A673 (cell line): ENCODE results near the gene POMGNT1. TPM values are rescaled to one million over a fixed set of nuclear protein-coding genes. Genes with fewer than 3 reads are reported as not detected.
"Not testable (repeated sequence)": the region's sequence is repeated elsewhere in the genome, so short reads cannot be mapped to it uniquely, and the experiment has no call there.

Experiments used
- BruUV-seq: library from RNA; stranded (reverse); fragments of 400-500 nt; replicated peaks from 2 replicates; lab custom pipeline; 2021; lab: Mats Ljungman, UMichigan
- CTCF ChIA-PET: fragments of 300-600 bp; sonication (Branson Sonifier 250); formaldehyde crosslinking; loops from one replicate; lab custom pipeline; 2022; ENCODE audit warnings: antibody characterized with exemption; lab: Charles Lee
- POLR2A ChIA-PET: fragments of 300-600 bp; sonication (Branson Sonifier 250); formaldehyde crosslinking; loops from one replicate; lab custom pipeline; 2022; ENCODE audit warnings: antibody characterized with exemption; ENCODE audit not compliant: low non-redundant PET; lab: Charles Lee
- DNase-seq: peaks from one replicate; pipeline ENCODE4 v3.0.0-alpha.2; 2015; ENCODE audit warnings: low spot score
- H3K27ac ChIP-seq: fragments of 200-600 bp; sonication (generic); 2 replicates; pipeline ENCODE4 v1.5.1; 2016; ENCODE audit warnings: mixed run types, low read depth, mild to moderate bottlenecking, mixed read lengths, antibody characterized with exemption, low read length; ENCODE audit not compliant: poor library complexity, severe bottlenecking
- H3K27me3 ChIP-seq: fragments of 200-600 bp; sonication (generic); replicated peaks from 2 replicates; pipeline ENCODE4 v1.6.1; 2017; ENCODE audit warnings: mixed run types, low read depth, mild to moderate bottlenecking, mixed read lengths, antibody characterized with exemption, low read length; ENCODE audit not compliant: insufficient read depth, poor library complexity
- H3K36me3 ChIP-seq: fragments of 200-600 bp; sonication (generic); 2 replicates; pipeline ENCODE4 v1.6.1; 2016; ENCODE audit warnings: mixed run types, mild to moderate bottlenecking, mixed read lengths, antibody characterized with exemption, low read length; ENCODE audit not compliant: insufficient read depth, poor library complexity, severe bottlenecking
- H3K4me1 ChIP-seq: fragments of 200-600 bp; sonication (generic); 2 replicates; pipeline ENCODE4 v1.6.1; 2017; ENCODE audit warnings: mixed run types, mild to moderate bottlenecking, mixed read lengths, antibody characterized with exemption, low read length; ENCODE audit not compliant: insufficient read depth, poor library complexity, severe bottlenecking
- H3K4me3 ChIP-seq: fragments of 200-600 bp; sonication (generic); 2 replicates; pipeline ENCODE4 v1.5.1; 2016; ENCODE audit warnings: low read depth, mixed run types, mild to moderate bottlenecking, mixed read lengths, low read length; ENCODE audit not compliant: poor library complexity, severe bottlenecking
- H3K9me3 ChIP-seq: fragments of 200-600 bp; sonication (generic); 2 replicates; pipeline ENCODE4 v1.6.1; 2016; ENCODE audit warnings: mixed run types, low read depth, mild to moderate bottlenecking, mixed read lengths, antibody characterized with exemption, low read length; ENCODE audit not compliant: poor library complexity, severe bottlenecking
- EZH2 ChIP-seq: fragments of 200-600 bp; sonication (generic); IDR thresholded peaks from 2 replicates; pipeline ENCODE4 v1.6.1; 2017; ENCODE audit warnings: borderline replicate concordance, low read depth, mild to moderate bottlenecking, mixed read lengths, antibody characterized with exemption, low read length; ENCODE audit not compliant: poor library complexity, severe bottlenecking
- intact Hi-C: fragments of 100-400 bp; cut with micrococcal nuclease; formaldehyde crosslinking; loops from one replicate; pipeline ENCODE4 v1.10.0; 2022; ENCODE audit not compliant: unreplicated experiment
- total RNA-seq: library from RNA; stranded (reverse); gene quantifications from 2 replicates; pipeline ENCODE4 v1.2.3, GENCODE V29; 2021
- TF ChIP-seq, protein P1 (sequence below): fragments of 300-800, 200-600 bp; sonication (generic); conservative IDR thresholded peaks from 2 replicates; pipeline ENCODE4 v1.5.1; 2017; ENCODE audit warnings: low read depth, mild to moderate bottlenecking, antibody characterized with exemption, low read length, moderate library complexity, mixed read lengths

POMGNT1 gene
- total RNA-seq, 1 experiment from 2014 or later = 71.0 TPM

DNA sequence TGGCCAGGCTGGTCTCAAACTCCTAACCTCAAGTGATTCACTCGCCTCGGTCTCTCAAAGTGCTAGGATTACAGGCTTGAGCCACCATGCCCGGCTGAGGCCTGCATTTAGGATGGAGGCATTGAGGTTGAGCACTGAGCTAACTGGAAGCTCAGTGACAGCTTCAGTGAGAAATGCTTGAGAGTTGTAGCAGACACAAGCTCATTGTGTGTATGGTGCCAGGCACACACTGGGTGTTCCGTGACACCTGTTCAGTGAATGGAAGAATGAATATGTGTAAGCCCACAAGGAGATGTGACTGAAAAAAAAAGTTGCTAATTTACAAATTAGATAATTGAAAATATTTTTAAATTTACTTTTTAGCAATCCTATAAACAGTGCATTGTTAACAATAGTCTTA is 26.7 kb upstream of the POMGNT1 start:
- Histone ChIP-seq H3K36me3 (no peaks in the 10 kb centered on the region), H3K4me3 (no peak overlapping the region), H3K4me1 (no peaks in the 10 kb centered on the region), H3K27ac (no peak overlapping the region), H3K9me3 (no peaks in the 10 kb centered on the region), H3K27me3 (no peaks in the 10 kb centered on the region)
- POLR2A ChIA-PET = no interaction called here
- TF ChIP-seq, protein P1, sequence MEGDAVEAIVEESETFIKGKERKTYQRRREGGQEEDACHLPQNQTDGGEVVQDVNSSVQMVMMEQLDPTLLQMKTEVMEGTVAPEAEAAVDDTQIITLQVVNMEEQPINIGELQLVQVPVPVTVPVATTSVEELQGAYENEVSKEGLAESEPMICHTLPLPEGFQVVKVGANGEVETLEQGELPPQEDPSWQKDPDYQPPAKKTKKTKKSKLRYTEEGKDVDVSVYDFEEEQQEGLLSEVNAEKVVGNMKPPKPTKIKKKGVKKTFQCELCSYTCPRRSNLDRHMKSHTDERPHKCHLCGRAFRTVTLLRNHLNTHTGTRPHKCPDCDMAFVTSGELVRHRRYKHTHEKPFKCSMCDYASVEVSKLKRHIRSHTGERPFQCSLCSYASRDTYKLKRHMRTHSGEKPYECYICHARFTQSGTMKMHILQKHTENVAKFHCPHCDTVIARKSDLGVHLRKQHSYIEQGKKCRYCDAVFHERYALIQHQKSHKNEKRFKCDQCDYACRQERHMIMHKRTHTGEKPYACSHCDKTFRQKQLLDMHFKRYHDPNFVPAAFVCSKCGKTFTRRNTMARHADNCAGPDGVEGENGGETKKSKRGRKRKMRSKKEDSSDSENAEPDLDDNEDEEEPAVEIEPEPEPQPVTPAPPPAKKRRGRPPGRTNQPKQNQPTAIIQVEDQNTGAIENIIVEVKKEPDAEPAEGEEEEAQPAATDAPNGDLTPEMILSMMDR = no peak
- TF ChIP-seq EZH2 = no peak
- DNase-seq = no peak
- CTCF ChIA-PET = interaction anchor here (2.2 kb wide), 1 partner anchor 186 kb away, joined by 11 read pairs; no protein-coding TSS in a partner anchor
- intact Hi-C loops = no loop called here
- no TSS peak for BruUV-seq

DNA sequence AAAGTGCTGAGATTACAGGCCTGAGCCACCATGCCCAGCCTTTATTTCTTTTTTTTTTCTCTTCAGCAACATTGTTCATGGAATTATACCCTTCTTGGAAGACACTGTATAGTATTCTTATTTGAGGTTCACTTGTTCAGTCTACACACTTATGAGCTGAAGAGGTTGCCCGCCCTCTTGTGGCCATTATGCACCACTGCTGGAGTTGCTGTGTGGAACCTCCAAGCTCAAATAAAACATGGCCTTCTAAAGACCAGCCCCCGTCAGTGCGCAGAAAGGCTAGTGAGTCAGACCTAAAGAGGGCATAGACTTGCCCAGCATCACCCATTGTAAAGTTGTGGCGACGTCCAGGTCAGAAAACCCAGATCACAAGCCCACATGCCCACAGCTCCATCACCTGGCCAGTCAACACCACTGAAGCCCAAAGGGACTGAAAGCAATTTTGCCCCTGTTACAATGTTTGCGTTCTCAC is 25.3 kb upstream of the POMGNT1 start:
- no peak for TF ChIP-seq EZH2
- TF ChIP-seq, protein P1 = peak; percentile 99
- H3K4me3 ChIP-seq = no peak overlapping the region
- POLR2A ChIA-PET = interaction anchor here (0.6 kb wide), 1 partner anchor 24 kb away, joined by 3 read pairs; the partner anchor contains the start of gene RAD54L
- no TSS peak for BruUV-seq
- no peaks in the 10 kb centered on the region for H3K27me3 ChIP-seq
- H3K36me3 ChIP-seq = no peaks in the 10 kb centered on the region
- no peak overlapping the region for H3K27ac ChIP-seq
- intact Hi-C loops = loop anchor here (1.0 kb wide), 1 partner anchor 186 kb away; no protein-coding TSS in a partner anchor
- no peaks in the 10 kb centered on the region for H3K4me1 ChIP-seq
- peak; percentile 86 for DNase-seq
- CTCF ChIA-PET = interaction anchor here (0.5 to 2.2 kb wide), 20 partner anchors 9 to 1434 kb away, joined by 3 to 11 read pairs (median 3); partner anchors contain the start of gene POMGNT1
- H3K9me3 ChIP-seq = no peaks in the 10 kb centered on the region

DNA sequence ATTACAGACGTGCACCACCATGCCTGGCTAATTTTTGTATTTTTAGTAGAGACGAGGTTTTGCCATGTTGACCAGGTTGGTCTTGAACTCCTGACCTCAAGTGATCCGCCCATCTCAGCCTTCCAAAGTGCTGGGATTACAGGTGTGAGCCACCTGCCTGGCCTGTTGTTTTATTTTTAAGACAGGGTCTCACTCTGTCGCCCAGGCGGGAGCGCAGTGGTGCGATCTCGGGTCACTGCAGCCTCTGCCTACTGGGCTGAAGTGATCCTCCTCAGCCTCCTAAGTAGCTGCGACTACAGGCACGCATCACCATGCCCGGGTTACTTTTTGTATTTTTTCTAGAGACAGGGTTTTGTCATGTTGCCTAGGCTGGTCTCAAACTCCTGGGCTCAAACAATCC is 24.8 kb upstream of the POMGNT1 start:
- POLR2A ChIA-PET, DNase-seq, H3K4me3 ChIP-seq, H3K4me1 ChIP-seq, H3K36me3 ChIP-seq, BruUV-seq, H3K27ac ChIP-seq, H3K9me3 ChIP-seq, H3K27me3 ChIP-seq: not testable (repeated sequence)
- CTCF ChIA-PET = interaction anchor here (0.5 to 2.2 kb wide), 14 partner anchors 9 to 1434 kb away, joined by 3 to 11 read pairs (median 3); partner anchors contain the start of gene POMGNT1
- intact Hi-C loops = loop anchor here (1.0 kb wide), 1 partner anchor 186 kb away; no protein-coding TSS in a partner anchor

DNA sequence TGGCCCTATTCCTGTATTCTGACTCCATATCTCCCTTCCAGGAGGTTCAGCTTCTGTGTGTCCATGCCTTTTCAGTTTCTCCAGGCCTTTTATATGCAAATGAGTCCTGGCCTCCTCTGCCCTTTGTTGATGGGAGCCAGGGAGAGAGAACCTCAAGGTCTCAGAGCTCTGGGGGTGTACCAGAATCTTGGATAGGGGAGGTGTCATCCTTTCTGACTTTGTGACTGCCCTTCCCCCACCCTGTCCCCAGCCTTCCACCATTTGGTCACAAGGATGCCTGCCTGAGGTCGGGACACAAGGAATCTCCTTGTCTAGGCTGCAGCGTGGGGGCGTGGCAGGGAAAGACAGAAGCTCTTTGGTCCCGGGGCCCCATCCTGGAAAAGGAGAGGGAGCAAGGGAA is 23.5 kb upstream of the POMGNT1 start:
- intact Hi-C loops = no loop called here
- Histone ChIP-seq H3K4me3 (no peak overlapping the region), H3K27me3 (no peaks in the 10 kb centered on the region), H3K4me1 (no peaks in the 10 kb centered on the region), H3K9me3 (no peaks in the 10 kb centered on the region), H3K36me3 (no peaks in the 10 kb centered on the region), H3K27ac (no peak overlapping the region)
- no TSS peak for BruUV-seq
- TF ChIP-seq, protein P1 = no peak
- no peak for TF ChIP-seq EZH2
- DNase-seq = no peak
- ChIA-PET POLR2A (no interaction called here), CTCF (no interaction called here)
